AG09319 (cell line): ENCODE results near the gene FBP1.

Experiments
- DNase-seq: peaks from one replicate; pipeline ENCODE4 v3.0.0-alpha.2; 2010; ENCODE audit warnings: low read depth; ENCODE audit errors: extremely low read depth
- TF ChIP-seq, protein P1 (sequence below): IDR thresholded peaks from 2 replicates; pipeline ENCODE4 v1.5.1; 2011; ENCODE audit warnings: low read depth, mild to moderate bottlenecking, inconsistent platforms, low read length, moderate library complexity

FBP1 gene

DNA sequence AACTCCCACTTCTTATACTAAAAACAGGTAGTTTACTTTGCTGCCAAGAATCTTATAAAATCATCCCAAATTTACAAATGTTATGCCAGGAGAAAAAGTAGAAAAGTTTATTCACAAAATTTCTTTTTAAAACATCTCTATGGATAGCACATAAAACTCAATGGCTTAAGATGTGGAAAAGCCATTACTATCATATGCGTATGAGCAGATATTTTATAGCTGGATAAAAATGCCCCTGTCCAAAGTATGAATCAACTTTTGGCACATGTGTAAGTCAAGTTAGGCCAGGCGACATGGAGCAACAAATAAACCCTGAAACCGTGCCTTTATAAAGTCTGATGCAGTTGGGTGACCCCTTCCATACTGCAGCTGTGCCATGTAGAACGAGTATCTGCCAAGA, 38.6 kb upstream of the FBP1 start:
- TF ChIP-seq, protein P1, sequence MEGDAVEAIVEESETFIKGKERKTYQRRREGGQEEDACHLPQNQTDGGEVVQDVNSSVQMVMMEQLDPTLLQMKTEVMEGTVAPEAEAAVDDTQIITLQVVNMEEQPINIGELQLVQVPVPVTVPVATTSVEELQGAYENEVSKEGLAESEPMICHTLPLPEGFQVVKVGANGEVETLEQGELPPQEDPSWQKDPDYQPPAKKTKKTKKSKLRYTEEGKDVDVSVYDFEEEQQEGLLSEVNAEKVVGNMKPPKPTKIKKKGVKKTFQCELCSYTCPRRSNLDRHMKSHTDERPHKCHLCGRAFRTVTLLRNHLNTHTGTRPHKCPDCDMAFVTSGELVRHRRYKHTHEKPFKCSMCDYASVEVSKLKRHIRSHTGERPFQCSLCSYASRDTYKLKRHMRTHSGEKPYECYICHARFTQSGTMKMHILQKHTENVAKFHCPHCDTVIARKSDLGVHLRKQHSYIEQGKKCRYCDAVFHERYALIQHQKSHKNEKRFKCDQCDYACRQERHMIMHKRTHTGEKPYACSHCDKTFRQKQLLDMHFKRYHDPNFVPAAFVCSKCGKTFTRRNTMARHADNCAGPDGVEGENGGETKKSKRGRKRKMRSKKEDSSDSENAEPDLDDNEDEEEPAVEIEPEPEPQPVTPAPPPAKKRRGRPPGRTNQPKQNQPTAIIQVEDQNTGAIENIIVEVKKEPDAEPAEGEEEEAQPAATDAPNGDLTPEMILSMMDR, result no peak
- DNase-seq, result no peak

DNA sequence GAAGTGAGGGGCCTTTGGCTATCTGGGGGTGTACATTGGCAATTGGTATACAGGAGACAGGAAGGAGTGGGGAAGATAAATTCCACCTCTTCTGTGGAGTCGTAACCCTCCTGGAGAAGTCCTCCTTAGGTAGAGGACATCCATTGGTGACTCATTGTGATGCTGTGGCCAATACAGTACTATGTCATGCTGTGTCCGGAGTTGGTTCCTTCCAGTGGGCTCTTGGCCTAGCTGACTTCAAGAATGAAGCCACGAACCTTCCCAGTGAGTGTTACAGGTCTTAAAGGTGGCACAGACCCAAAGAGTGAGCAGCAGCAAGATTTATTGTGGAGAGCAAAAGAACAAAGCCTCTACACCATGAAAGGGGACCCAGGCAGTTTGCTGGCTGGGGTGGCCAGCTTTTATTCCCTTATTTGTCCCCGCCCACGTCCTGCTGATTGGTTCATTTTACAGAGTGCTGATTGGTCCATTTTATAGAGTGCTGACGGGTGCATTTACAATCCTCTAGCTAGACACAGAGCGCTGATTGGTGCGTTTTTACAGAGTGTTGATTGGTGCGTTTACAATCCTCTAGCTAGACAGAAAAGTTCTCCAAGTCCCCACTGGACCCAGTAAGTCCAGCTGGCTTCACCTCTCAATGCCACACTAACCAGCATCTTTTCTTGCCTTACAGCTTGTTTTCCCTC, 37.3 kb upstream of the FBP1 start:
- no peak for DNase-seq
- TF ChIP-seq, protein P1, result no peak

DNA sequence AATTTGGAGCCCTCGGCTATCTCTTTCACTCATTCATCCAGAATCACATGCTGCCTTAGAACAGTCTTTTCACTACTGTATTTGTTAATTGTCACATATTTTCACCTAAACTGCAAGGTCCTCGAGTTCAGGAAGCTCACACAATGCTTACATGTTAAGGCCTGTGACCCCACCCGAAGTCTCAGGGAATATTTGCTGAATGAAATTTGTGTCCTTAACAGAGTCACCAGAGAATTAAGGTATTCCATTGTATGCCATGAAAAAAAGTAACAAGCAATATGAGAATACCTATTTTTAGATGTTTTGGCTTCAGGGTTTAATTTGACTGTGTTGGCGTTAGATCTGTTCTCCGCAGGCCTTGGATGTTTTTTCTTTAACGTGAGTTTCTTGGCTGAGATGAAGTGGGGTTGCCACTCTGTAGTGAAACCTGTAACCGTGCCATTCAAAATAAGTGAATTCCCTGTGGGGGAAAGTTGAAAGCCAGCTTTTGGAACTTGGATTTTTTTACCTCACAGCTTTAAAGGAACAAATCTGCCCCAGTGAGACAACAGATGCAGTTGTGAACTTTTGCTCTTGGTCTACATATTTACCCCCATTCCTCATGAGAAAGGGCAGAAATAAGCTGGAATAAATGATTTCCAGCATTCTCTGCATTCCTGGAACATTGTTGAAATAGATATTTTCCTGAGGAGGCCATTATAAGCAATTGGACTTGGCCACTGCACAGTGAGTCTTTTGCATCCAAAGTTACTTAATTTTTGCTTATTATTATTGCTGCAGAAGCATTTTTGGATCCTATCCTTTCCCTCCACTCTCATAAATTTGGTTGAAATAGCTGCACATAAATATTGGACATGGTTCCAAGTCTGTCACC, 35.9 kb upstream of the FBP1 start:
- TF ChIP-seq, protein P1, result no peak

DNA sequence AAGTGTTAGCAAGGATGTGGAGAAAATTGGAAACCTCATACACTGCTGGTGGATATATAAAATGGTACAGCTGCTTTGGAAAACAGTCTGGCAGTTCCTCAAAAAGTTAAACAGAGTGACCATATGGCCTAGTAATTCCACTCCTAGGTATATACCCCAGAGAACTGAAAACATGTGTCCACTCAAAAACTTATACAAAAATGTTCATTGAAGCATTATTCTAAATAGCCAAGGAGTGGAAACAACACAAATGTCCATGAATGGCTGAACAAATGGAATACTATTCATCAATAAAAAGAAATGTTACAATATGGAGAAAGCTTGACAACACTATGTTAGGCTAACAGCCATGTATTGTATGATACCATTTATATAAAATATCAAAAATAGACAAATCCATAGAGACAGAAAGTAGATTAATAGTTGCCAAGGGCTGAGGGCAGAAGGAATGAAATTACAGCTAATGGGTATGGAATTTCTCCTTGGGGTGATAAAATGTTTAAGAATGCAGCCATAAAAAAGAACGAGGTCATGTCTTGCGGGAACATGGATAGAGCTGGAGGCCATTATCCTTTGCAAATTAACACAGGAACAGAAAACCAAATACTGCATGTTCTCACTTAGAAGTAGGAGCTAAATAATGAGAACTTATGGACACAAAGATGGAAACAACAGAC, 33.6 kb upstream of the FBP1 start:
- TF ChIP-seq, protein P1, result no peak
- no peak for DNase-seq

More for the DNA sequence above, 35.9 kb upstream of the FBP1 start:
- no peak for DNase-seq

DNA sequence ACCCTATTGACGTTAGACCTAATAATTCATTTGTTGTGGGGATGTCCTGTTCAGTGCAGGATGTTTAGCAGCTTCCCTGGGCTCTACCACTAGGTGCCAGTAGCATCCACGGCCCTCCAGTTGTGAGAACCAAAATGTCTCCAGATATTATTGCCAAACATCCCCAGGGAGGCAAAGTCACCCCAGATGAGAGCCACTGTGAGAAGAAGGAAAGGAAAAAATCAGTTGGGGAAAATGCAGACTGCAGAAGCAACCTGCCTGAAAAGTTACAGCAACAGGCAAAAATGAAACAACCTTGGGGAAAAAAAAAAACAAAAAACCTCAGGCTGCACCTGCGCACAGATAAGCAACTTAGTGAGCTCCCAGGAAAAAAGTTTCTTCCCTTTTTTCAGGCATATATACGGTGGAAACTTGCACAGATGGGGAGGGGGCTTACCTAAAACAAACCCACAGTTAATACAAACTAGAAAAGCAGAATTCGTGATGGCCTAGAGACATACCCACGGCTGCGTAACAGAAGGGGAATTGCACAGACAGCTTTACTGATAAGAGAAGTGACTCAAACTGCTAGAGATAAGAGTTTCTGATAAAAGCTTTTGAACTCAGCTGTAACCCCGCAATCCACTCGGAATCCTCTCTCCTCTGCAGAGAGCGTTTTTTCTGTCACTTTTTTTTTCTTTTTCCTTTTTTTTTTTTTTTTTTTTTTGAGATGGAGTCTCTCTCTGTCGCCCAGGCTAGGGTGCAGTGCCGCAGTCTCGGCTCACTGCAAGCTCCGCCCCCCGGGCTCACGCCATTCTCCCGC, 29.8 kb upstream of the FBP1 start:
- DNase-seq, result no peak
- TF ChIP-seq, protein P1, result peak; percentile 99

DNA sequence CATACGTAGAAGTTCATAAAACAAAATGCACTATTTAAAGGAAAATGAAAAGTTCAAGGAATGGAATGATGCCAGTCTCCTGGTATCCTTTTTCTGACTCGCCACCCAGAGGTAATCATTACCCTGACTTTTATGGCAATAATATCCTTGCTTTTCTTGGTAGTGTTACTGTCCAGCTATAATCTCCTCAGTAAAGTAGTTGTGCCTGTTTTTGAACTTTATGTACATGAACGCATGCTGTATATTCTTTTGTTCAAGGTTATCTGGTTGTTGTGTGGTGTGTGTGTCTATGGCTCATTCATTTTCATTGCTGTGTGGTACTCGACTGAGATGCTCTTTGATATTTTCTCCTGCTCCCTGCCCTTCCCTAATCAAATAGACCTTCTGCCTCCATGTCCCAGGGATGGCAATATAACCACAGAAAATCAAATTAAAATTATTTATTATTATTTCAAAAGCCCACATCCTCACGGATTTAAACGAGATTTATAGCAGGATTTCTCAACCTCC, 29.2 kb upstream of the FBP1 start:
- TF ChIP-seq, protein P1, result no peak
- DNase-seq, result no peak
